Measurements from ENCODE around the gene PHACTR2.
"Not testable (repeated sequence)": the region's sequence is repeated elsewhere in the genome, so short reads cannot be mapped to it uniquely, and the experiment has no call there.

Gene PHACTR2

DNA sequence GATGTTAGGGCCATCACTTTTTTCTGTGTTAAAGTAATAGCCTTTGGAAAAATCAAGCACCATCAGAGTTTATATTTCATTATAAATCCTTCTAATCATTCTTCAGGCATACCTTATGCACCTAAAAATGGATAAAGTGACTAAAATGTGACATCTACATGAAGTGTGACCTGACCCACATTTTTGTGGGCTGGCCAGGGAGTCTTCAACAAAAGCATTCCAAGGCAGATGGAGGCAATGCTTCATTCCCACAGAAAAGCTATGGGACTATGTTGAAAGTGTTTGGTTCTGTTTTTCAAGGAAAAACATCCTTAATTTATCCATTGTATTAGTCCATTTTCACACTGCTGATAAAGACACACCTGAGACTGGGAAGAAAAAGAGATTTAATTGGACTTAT lies 106.6 kb downstream of the PHACTR2 start:
- Mint-ChIP-seq H3K4me3 (no peak overlapping the region), H3K27me3 (ENCODE audit: low read depth, poor library complexity) (no peaks in the 10 kb centered on the region), H3K4me1 (no peaks in the 10 kb centered on the region), H3K27ac (no peak overlapping the region), H3K9me3 (peaks cover 30% of the 10 kb centered on the region), H3K36me3 (ENCODE audit: low read depth) (peaks cover 69% of the 10 kb centered on the region)
- TF ChIP-seq, protein P1, sequence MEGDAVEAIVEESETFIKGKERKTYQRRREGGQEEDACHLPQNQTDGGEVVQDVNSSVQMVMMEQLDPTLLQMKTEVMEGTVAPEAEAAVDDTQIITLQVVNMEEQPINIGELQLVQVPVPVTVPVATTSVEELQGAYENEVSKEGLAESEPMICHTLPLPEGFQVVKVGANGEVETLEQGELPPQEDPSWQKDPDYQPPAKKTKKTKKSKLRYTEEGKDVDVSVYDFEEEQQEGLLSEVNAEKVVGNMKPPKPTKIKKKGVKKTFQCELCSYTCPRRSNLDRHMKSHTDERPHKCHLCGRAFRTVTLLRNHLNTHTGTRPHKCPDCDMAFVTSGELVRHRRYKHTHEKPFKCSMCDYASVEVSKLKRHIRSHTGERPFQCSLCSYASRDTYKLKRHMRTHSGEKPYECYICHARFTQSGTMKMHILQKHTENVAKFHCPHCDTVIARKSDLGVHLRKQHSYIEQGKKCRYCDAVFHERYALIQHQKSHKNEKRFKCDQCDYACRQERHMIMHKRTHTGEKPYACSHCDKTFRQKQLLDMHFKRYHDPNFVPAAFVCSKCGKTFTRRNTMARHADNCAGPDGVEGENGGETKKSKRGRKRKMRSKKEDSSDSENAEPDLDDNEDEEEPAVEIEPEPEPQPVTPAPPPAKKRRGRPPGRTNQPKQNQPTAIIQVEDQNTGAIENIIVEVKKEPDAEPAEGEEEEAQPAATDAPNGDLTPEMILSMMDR (IDR thresholded peaks at IDR 0.05) = no peak
- DNase-seq = no peak

DNA sequence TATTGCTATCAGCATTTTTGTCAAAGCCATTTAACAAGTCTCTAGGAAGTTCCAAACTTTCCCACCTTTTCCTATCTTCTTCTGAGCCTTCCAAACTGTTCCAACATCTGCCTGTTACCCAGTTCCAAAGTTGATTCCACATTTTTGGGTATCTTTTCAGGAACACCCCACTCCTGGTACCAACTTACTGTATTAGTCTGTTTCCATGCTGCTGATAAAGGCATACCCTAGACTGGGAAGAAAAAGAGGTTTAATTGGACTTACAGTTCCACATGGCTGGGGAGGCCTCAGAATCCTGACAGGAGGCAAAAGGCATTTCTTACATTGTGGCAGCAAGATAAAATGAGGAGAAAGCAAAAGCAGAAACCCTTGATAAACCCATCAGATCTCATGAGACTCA lies 108.6 kb downstream of the PHACTR2 start:
- H3K9me3 Mint-ChIP-seq = peaks cover 30% of the 10 kb centered on the region
- H3K4me1 Mint-ChIP-seq; H3K27me3 Mint-ChIP-seq (ENCODE audit: low read depth, poor library complexity); H3K27ac Mint-ChIP-seq; H3K4me3 Mint-ChIP-seq; DNase-seq: not testable (repeated sequence)
- H3K36me3 Mint-ChIP-seq (ENCODE audit: low read depth) = peaks cover 78% of the 10 kb centered on the region

DNA sequence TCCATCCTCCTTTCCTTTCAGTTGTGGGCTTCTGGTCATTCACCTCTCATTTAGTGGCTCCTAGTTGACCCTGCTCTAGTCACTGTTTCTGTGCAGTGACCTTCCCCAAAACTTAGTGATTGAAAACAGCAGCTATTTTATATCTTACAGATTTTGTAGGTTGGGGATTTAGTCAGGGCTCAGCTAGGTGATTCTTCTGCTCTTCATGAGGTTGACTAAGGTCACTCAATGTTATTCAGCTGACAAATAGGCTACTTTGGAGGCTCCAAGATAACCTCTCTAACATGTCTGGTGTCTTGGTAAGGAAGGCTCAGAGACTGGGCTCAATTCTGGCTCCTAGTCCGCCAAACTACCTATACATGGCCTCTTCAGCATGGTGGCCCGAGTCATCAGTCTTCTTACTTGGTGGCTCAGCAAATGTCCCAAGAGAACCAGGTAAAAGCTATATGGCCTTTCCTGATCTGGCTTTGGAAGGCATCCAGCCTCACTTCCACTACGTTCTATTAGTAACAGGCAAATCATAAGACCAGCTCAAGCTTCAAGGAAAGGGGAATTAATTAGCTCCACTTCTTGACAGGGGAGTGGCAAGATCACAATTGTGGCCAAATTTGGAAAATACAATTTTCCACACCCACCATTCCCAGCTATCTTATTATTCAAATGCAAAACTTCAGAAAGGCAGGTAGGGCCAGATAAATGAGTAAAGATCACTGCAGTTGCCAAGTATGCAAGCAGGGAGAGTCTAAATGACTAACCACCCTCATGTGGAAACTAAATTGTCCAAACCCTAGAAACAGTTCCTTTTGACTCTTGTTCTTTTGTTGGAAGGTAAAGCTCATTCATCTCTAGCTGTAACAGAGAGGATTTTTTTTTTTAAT lies 114.9 kb downstream of the PHACTR2 start:
- H3K9me3 Mint-ChIP-seq = peaks cover 6% of the 10 kb centered on the region
- H3K27me3 Mint-ChIP-seq (ENCODE audit: low read depth, poor library complexity) = no peaks in the 10 kb centered on the region
- no peak for DNase-seq
- TF ChIP-seq, protein P1 (IDR thresholded peaks at IDR 0.05) = no peak
- H3K36me3 Mint-ChIP-seq (ENCODE audit: low read depth) = peaks cover 76% of the 10 kb centered on the region
- H3K4me3 Mint-ChIP-seq = no peak overlapping the region
- H3K27ac Mint-ChIP-seq = no peak overlapping the region
- no peaks in the 10 kb centered on the region for H3K4me1 Mint-ChIP-seq

DNA sequence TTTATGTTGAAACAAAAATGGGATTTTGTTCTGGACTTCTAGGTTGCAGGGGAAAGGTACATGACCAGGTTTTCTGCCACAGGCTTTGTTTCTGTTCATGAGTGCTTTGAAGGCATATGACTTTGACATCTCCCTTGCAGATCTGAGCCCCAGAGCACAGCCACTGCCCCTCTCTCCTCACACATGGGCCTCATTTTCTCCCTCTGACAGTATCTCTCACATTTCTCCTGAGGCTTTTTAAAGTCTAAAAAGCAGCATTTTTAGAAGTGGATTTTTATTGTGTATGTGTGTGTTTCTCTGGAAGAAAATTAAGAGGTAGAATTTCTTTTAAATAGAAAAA lies 115.5 kb downstream of the PHACTR2 start:
- TF ChIP-seq, protein P1 (IDR thresholded peaks at IDR 0.05) = no peak
- Mint-ChIP-seq H3K4me1 (no peaks in the 10 kb centered on the region), H3K27ac (no peak overlapping the region), H3K36me3 (ENCODE audit: low read depth) (peaks cover 80% of the 10 kb centered on the region), H3K9me3 (peaks cover 12% of the 10 kb centered on the region), H3K4me3 (no peak overlapping the region), H3K27me3 (ENCODE audit: low read depth, poor library complexity) (no peaks in the 10 kb centered on the region)
- no peak for DNase-seq

DNA sequence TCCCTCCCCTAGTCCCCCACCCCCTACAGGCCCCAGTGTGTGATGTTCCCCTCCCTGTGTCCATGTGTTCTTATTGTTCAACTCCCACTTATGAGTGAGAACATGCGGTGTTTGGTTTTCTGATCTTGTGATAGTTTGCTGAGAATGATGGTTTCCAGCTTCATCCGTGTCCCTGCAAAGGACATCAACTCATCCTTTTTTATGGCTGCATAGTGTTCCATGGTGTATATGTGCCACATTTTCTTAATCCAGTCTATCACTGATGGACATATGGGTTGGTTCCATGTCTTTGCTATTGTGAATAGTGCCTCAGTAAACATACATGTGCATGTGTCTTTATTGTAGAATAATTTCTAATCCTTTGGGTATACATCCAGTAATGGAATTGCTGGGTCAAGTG lies 118.8 kb downstream of the PHACTR2 start:
- not testable (repeated sequence) for H3K4me3 Mint-ChIP-seq; H3K4me1 Mint-ChIP-seq; DNase-seq; H3K27me3 Mint-ChIP-seq (ENCODE audit: low read depth, poor library complexity); H3K27ac Mint-ChIP-seq
- Mint-ChIP-seq H3K36me3 (ENCODE audit: low read depth) (peaks cover 85% of the 10 kb centered on the region), H3K9me3 (peaks cover 42% of the 10 kb centered on the region)

DNA sequence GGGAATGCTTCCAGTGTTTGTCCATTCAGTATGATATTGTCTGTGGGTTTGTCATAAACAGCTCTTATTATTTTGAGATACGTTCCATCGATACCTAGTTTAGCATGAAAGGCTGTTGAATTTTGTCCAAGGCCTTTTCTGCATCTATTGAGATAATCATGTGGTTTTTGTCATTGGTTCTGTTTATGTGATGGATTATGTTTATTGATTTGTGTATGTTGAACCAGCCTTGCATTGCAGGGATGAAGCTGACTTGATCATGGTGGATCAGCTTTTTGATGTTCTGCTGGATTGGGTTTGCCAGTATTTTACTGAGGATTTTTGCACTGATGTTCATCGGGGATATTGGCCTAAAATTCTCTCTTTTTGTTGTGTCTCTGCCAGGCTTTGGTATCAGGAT lies 120.7 kb downstream of the PHACTR2 start:
- Mint-ChIP-seq H3K36me3 (ENCODE audit: low read depth) (peaks cover 78% of the 10 kb centered on the region), H3K9me3 (peaks cover 45% of the 10 kb centered on the region)
- not testable (repeated sequence) for DNase-seq; H3K27ac Mint-ChIP-seq; H3K4me1 Mint-ChIP-seq; H3K27me3 Mint-ChIP-seq (ENCODE audit: low read depth, poor library complexity); H3K4me3 Mint-ChIP-seq

DNA sequence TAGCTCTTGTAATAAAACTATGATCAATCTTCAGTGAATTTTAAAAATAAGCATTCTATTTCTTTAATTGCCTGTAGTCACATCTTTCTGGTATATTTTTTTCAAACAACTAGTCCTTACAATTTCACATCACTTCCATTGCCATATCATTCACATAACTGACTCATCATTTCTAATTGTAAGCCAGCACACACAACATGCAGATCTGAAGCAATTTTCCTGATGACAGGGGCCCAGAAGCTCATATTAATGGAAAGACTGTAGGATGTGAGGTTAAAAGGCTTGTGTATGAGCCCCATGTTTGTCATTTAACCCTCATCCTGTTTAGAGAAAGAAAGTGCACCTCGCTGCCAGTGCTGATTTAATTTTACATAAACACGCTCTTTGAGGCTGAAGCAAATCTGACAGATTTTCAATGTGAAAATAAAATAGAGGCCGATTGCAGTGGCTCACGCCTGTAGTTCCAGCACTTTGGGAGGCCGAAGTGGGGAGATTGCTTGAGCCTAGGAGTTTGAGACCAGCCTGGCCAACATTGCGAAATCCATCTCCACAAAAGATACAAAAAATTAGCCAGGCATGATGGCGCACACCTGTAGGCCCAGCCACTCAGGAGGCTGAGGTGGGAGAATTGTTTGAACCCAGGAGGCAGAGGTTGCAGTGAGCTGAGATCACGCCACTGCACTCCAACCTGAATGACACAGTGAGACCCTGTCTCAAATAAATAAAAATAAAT lies 125.2 kb downstream of the PHACTR2 start:
- Mint-ChIP-seq H3K27ac (no peak overlapping the region), H3K36me3 (ENCODE audit: low read depth) (peaks cover 63% of the 10 kb centered on the region)

More for the DNA sequence above, 125.2 kb downstream of the PHACTR2 start:
- Mint-ChIP-seq H3K4me1 (no peaks in the 10 kb centered on the region), H3K4me3 (no peak overlapping the region), H3K27me3 (ENCODE audit: low read depth, poor library complexity) (no peaks in the 10 kb centered on the region), H3K9me3 (peaks cover 36% of the 10 kb centered on the region)
- no peak for DNase-seq
- TF ChIP-seq, protein P1 (IDR thresholded peaks at IDR 0.05) = no peak

Measured in nephron progenitor cell (in vitro differentiated cells).